ENCODE results near the gene CDH13.

Gene CDH13

DNA sequence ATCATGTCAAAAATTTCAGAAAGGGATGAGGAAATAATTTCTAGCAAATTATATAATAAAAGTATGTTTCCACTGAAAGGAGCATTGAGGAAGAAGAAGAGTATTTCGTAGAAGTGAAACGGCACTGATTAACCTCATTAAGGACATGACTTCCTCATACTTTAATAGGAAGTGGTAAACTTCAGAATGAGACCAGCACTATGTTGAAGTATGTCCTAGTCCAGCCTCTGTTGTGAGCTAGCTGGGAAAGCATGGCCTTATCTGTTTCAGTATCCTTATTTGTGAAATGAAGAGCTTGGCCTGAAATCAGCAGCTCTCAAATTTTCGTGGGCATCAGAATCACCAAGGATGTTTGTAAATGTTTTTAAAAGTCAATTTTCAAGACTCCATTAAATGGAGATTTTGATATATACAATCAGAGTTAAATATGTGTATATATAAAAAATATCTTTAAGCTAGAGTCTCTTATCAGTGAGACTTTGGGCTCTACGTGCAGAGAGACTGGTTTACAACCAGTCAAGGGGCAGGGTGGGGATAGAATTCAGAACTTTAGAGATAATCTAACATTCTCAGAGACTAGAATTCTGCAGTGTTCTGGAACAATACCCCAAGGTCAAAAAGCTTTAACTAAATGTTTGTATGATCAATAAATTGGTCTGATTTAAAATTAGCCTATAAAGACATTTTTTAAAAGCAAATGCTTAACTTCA lies 365.4 kb downstream of the CDH13 start:
- no peak for DNase-seq (ENCODE audit: low read depth in 2 of 3, low spot score in 2 of 3)

DNA sequence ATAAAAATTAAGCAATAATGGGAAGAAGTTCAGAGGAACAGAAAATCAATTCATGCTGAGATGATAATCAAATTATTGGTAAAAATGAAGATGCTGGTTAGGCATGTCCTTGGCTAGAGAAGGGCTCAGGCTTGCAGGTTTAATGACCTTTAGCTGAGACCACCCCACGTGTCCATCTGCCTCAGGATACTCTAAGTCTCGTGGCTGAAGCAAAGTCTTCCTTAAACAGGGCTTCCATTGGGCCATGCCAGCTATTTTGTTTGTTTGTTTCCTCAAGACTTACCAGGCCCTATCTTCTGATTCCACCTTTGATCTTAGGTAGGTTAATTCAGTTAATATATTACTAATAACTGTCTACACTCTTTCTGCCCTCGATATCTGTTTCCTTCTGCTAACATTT lies 366.0 kb downstream of the CDH13 start:
- DNase-seq (ENCODE audit: low read depth in 2 of 3, low spot score in 2 of 3), result no peak

DNA sequence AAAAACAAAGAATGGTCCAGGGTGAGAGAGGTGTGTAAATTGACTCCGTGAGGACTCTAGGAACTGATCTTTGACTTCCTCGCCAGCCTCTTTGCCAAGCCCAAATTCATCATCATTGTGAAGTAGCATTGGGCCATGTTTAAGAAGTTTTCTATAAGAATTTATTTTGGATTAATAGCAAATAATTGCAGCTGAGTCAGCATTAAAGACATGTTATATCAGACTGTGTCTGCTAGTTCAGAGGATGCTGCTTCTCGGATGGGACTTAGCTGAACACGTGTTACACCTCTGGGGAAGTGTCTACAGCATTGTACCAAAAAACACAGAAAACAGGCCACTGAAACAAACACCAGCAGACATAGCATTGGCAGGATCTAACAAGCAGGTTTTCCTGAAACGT lies 366.6 kb downstream of the CDH13 start:
- no peak for DNase-seq (ENCODE audit: low read depth in 2 of 3, low spot score in 2 of 3)

DNA sequence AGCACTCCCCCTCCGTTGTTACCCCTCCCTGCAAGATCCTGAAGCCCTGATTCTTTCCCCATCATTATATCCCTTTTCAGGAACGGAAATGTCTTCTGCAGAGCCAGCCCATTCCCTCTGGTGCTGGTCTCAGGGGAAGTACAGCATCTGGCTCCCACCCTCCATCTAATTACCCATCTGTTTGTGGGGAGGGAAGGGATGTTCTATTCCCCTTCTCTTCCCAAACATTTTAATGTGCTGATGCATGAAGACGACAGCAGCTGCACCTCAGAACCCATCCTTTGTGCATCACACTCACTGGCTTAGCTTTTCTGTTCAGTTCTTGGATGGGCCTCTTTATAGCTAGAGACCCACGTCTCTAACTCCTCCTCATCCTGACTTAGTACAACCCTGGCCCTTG lies 367.2 kb downstream of the CDH13 start:
- no peak for DNase-seq (ENCODE audit: low read depth in 2 of 3, low spot score in 2 of 3)

DNA sequence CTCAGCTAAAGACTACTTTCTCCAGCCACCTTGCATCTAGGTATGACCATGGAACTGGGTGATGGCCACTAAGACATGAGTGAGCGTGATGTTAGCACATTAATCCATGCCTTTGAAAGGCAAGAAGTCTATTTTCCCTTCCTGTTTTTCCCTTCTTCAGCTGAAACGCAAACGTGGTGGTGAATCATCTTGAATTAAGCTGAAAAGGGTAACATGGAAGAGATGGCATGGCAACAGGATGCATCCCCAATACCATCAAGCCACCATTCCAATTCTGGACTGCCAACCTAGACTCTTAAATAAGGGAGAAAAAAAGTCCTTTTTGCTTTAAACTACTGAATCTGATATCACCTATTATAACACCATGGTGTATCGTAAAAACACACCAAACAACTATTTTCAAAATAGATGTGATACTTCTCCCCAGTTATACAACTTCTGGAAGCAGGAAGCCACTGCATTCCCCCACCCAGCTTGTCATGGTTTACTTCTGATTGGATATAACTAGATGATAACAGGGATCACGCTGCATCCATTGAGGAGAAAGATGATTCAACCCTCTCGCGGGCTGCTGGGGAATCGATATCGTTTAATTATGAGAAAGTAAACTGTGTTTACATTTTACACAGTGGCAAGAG lies 368.6 kb downstream of the CDH13 start:
- no peak for DNase-seq (ENCODE audit: low read depth in 2 of 3, low spot score in 2 of 3)

DNA sequence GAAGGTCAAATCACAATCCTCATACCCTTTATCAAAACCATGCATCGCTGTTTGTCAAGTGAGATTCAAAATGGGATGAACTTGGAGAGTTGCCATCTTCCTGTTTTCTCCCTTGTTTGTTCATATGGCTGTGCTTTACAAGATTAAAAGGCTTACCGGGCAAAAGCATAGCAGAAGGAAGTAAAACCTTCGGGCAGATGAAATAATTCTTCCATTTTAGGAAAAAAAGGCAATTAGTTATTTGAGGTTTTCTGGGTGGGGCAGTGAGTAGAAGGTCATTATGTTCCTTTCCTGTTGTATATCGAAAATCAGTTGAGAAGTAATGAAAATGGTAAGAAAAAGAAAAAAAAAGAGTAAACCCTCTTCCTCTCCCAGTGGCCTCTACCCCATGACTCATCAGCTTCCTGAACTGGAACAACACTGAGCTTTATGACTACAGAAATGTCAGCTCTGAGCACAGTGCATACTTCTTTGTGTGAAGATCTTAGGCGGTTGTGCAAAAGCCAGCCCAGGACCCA lies 369.2 kb downstream of the CDH13 start:
- no peak for DNase-seq (ENCODE audit: low read depth in 2 of 3, low spot score in 2 of 3)

DNA sequence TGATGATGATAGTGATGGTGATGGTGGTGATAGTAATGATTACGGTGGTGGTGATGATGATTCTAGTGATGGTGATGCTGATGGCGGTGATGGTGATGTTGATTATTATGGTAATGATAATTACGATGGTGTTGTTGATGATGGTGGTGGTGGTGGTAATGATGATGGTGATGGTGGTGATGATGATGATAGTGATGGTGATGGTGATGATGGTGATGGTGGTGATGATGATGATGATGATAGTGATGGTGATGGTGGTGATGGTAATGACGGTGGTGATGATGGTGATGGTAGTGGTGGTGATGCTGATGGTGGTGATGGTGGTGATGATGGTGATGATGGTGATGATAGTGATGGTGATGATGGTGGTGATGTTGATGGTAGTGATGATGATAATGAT lies 370.0 kb downstream of the CDH13 start:
- DNase-seq (ENCODE audit: low read depth in 2 of 3, low spot score in 2 of 3), result no peak

DNA sequence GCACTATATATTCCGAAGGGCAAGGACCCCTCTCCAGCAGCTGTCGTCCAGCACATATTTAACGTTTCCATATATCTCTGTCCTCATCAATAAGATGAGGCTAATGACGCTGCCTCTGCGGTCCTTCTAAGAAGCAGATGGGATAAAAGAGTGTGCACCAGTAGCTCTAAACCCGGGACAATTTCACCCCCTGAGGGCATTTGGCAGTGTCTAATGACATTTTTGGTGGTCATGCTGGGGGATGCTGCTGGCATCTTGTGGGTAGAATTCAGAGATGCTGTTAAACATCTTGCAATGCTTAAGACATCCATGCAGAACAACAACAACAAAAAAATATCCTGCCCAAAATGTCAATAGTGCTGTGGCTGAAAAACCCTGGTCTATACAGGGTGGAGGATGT lies 372.9 kb downstream of the CDH13 start:
- no peak for DNase-seq (ENCODE audit: low read depth in 2 of 3, low spot score in 2 of 3)

DNA sequence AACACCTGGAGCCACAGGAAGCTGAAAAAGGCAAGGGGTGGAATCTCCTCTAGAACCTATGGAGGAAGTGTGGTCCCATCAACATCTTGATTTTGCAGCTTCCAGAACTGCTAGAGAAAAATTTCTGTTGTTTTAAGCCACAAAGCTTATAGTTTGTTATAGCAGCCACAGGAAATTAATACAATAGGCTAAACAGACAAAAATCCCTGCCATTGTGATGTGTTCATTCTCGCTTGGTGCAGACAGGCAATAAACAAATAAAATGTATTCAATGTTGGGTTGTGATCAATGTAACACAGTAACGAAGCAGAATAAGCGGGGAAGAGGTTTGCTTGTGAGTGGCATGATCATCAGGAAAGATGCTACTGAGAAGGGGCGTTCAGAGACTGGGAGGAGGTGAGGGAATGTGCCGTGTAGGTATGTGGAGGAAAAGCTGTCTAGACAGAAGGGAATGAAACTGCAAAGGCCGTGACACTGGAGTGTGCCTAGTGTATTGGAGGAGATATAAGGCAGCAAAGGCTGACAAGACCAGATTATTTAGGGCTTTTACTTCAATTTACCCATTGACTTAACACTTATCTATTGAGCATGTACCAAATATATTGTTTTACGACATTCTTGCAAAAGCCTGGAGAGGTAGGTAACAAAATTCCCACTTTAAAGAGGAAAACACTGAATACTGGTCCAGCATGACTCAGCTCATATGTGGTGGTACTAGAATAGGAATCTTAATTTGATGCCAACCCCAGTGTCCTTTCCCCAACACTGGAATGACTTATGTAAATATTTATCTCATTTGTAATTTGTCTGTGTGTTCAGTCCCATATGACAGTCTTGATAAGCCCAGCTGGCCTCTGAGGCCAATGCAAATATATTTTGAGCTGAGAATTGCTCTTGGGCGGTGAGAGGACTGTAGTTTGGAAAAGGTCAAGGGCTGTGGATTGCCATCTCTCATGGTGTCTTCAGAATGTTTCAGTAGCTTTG lies 375.9 kb downstream of the CDH13 start:
- DNase-seq (ENCODE audit: low read depth in 2 of 3, low spot score in 2 of 3), result no peak

DNA sequence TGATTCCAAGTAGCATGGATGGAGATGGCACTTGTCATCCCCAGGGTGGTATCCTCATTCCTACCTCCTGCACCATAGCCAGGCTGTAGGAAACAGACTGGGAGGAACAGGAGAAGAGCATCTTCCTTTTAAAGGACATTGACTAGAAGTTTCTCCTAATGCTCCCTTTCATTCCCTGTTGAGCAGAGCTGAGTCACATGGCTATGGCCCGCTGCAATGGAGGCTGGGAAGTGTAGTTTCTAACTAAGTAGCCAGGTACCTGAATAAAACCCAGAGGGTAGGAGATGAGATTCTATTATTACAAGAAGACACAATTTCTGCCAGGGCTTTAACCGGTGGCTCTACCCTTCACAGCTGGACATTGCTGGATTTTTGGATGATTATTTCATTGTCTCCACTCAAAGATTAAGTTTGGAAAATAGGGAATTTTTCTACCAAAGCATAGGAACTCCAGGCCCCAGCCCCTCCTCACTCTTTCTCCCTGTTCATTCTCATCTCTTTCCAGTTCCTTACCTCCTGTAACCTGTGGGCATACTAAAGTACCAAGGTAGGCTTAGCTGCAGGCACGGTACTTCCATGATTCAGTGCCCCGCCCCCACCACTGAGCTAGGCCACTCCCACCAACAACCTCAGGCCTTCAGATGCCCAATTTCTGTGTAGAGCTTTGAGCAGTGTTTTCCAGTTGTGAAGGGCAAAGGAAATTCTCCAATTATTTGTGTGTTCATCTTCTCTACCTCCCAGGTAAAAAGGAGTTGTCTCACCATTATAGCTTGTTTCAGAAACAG lies 378.3 kb downstream of the CDH13 start:
- DNase-seq (ENCODE audit: low read depth in 2 of 3, low spot score in 2 of 3), result no peak

DNA sequence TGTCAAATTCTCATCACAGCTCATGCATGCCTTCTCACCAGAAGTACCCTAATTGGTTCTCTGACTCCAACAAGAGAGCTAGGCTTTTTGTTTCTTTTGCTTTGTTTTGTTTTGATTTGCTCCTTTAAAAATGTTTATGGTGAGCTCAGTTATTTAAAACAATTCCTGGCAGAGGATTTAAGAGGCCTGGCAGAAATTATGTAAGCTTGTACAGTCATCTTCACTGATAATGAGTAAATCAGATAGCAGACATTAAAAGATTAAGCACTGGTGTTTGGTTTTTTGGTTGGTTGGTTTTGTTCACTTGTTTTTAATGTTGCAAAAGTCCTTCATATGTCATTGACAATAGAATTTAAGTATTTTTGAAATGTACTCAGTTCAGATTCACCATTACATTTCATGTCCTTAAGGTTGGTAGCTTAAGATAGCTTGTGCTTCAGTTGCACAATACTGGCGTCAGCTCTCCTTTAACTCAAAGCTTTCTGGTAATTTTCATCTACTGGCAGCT lies 378.9 kb downstream of the CDH13 start:
- DNase-seq (ENCODE audit: low read depth in 2 of 3, low spot score in 2 of 3), result no peak

DNA sequence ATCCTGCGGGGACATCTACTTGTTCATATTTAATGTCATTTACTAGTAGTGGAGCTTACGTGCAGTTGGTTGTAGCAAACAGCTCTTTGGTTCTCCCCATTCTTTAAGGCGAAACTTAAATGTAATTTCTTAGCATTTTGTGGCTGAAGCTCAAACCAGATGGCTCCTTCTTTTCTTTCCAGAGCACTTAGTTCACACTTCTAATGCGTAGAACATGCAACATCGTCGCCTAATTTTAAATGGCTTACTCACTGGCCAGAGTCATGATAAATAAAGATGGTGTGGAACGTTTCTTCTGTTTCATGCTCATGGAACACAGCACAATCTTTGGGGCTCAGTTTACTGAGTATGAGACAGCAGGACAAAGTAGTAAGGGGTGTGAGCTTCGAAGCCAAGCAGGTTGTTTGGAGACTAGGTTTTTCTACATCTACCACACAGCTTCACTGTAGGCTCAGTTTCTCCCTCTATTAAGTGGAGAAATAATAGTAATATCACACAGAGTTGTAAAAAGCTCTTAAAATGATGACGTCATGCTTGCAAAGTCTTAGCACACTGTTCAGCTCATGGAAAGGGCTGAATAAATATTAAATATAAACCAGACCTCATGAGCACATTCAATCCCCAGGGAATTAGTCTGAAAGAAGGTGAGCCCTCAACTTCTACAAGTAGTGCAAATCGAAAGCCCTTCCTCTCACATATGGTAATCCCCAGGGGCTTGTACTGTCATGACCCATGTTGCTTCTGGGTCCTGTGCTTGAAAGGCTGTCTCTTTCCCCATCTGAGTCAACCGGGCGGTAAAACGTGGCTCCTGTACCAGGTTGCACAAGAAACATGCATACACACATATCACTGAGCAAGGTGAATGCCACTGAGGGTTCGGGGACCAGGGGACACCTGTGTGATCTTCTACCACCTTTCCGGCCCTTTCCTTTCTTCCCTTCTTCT lies 384.3 kb downstream of the CDH13 start:
- no peak for DNase-seq (ENCODE audit: low read depth in 2 of 3, low spot score in 2 of 3)

DNA sequence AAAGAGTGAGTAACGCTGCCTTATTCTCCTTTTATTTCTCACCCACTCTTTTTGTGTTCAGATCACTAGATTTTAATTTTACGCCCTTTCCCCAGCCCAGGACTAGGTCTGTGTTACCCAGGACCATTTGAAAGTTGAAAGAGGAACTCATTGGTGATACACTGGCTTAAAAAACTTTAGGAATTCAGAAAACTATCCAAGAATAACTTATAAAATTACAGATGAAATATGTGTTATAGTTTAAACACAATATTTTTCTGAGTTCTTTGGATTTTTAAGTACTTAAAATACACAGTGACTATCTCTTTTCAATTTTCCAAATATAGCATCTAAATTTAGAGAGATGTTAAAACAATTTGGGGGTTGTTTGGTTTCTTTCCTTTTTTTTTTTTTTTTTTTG lies 385.2 kb downstream of the CDH13 start:
- no peak for DNase-seq (ENCODE audit: low read depth in 2 of 3, low spot score in 2 of 3)

DNA sequence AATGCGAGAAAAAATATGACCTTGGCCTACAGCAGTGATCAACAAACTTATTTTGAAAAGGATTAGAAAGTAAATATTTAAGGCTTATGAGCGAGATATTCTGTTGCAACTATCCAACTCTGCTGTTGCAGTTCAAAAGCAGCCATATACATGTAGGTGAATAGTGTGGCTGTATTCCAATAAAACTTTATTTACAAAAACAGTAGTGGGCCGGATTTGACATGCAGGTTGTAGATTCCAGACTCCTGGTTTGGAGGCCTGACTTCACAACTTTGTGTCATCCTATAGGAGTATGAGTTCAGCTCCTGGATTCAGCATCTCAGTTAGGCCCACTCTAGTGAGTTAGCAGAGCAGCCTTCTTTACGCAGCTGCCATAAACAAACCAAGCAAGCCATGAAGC lies 386.3 kb downstream of the CDH13 start:
- DNase-seq (ENCODE audit: low read depth in 2 of 3, low spot score in 2 of 3), result no peak

DNA sequence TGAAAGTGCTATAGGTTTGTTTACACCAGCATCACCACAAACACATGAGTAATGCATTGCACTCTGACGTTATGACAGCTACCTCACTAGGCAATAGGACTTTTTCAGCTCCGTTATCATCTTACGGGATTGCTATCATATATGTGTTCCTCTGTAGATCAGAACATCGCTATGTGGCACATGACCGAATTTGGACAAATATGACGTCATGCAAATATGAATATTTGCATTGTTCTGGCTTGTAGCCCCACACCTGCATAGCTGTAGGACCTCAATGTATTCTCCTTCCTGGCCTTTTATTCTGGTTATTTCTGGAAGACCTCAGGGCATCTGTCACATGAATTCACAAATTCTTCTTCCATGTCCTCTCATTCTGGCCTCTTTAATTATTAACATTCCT lies 393.2 kb downstream of the CDH13 start:
- no peak for DNase-seq (ENCODE audit: low read depth in 2 of 3, low spot score in 2 of 3)

DNA sequence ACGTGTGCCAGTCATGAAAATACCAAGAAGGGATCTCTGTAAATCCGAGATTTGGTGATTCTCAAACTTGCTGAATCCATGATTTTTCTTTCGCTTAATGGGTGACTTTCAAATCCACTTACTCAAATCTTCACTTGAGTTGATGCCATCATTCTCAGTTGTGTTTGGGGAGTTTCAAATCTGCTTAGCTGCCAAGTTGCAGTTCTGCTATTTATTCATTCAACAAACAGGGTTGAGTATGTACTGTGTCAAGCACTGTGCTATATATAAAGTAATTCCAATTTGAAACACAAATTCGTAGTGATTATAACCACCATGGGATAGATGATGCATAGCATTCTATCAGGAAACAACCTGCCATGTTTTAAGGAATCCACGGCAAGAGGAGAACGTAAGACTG lies 394.3 kb downstream of the CDH13 start:
- DNase-seq (ENCODE audit: low read depth in 2 of 3, low spot score in 2 of 3), result no peak

DNA sequence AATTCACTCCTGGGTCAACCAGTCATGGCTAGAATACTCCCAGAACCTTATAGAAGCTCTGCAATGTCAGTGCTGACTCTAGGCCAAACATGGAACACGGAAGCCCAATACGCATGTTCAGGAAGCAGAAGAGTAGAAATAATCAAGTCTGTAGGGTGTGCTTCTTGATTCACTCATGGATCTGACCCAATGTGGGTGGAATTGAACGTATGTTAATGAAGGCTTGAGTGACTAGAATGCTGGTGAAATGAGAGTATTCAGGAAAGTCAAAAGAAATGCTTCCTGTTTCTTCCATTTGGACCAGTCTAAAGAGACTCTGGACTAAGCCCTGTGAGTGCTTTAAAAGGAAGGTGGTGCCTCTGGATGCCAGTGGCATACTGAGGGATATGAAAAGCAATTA lies 395.0 kb downstream of the CDH13 start:
- no peak for DNase-seq (ENCODE audit: low read depth in 2 of 3, low spot score in 2 of 3)

DNA sequence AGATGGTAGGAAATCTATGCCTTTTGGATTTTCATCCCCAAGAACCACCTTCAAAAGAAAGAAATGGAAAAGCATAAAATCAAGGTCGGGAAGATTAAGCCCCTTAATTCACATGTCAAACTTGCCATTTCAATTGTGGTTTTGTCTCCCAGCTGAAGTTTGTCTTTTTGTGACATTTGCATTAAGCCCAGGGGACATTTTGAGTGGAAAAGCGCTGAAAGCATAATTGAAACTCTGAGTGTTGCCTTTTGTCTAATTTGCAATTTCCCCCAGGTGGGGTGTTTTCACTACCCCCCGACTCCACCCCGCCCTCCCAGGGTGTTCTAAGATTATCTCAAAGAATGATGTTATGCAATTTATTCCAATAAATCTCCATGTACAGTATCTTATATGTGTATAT lies 396.2 kb downstream of the CDH13 start:
- DNase-seq (ENCODE audit: low read depth in 2 of 3, low spot score in 2 of 3), result no peak

DNA sequence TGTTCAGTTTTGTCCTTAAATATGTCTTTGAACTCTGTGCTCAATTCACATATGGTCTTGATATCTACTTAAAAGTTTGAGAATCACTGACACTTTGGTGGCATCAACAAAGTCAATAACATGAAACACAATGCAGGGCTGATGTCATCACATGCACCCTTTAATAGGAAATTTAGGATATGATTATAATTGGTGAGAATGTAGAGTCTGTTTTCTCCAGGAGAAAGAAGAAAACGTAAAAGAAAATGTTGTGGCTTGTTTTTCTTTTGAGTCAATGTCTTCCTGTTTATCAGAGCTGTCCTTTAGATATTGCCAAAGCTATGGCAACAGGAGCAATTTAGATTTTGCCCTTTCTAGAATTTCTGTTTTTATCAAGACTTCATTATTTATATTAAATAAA lies 396.9 kb downstream of the CDH13 start:
- no peak for DNase-seq (ENCODE audit: low read depth in 2 of 3, low spot score in 2 of 3)

DNA sequence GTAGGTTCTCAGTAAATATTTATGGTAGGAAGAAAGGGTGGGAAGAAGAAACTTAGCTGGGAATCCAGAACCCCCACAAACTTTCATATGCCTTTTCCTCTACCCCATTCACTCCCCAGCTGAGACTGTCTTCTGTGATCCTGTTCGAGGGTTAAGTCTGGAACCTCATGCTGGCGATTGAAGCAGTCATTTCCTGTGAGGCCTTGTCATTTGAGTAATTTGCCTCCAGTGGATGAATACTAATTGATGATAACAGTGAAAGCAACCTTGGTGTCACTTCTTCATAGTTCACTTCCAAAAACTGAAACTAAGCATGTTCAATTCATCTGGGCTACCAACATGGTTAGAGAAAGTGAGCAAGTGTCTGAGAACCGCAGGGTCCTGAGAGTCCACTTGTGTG lies 401.2 kb downstream of the CDH13 start:
- no peak for DNase-seq (ENCODE audit: low read depth in 2 of 3, low spot score in 2 of 3)

All from activated CD8-positive, alpha-beta memory T cell treated with anti-CD3 and anti-CD28 coated beads for 48 hours (primary cell).